ENCODE results near the gene CEACAM1.
A peak's percentile ranks its signal among the peaks of the same experiment; 100 is the strongest.
"Not testable (repeated sequence)": the region's sequence is repeated elsewhere in the genome, so short reads cannot be mapped to it uniquely, and the experiment has no call there.

Gene CEACAM1

GRCh38 chr19:42528354-42529247, at the start of gene CEACAM1:
Gene CEACAM1 (minus strand): TSS chr19:42528481. CDS start chr19:42528374, 107 bp downstream.
- ATAC-seq (peak; percentile 76), DNase-seq (peak; percentile 27 to 52)
- H3K27ac Mint-ChIP-seq = peak within 1 kb of the TSS; percentile 96 to 99
- H3K9me3 Mint-ChIP-seq = no peaks in the 10 kb centered on the region
- H3K27me3 Mint-ChIP-seq = no peaks in the 10 kb centered on the region
- peak within 1 kb of the TSS; percentile 85 to 89 for H3K4me3 Mint-ChIP-seq
- H3K4me1 Mint-ChIP-seq = peaks cover 41% of the 10 kb centered on the region

GRCh38 chr19:42577016-42577415, 48.7 kb upstream of the CEACAM1 start:
- no peak for DNase-seq

GRCh38 chr19:42576241-42576640, 48.0 kb upstream of the CEACAM1 start:
- peak overlapping the region in 1 of 2 donors; percentile 65 for H3K27ac Mint-ChIP-seq
- ATAC-seq (no peak), DNase-seq (no peak)
- H3K9me3 Mint-ChIP-seq = no peaks in the 10 kb centered on the region
- peaks cover 43% of the 10 kb centered on the region for H3K27me3 Mint-ChIP-seq
- H3K4me3 Mint-ChIP-seq = no peak overlapping the region
- no peaks in the 10 kb centered on the region for H3K4me1 Mint-ChIP-seq

More at GRCh38 chr19:42577016-42577415, 48.7 kb upstream of the CEACAM1 start:
- Mint-ChIP-seq H3K4me3 (no peak overlapping the region), H3K4me1 (no peaks in the 10 kb centered on the region), H3K9me3 (no peaks in the 10 kb centered on the region), H3K27ac (no peak overlapping the region), H3K27me3 (peaks cover 43% of the 10 kb centered on the region)
- no peak for ATAC-seq

GRCh38 chr19:42573642-42574041, 45.4 kb upstream of the CEACAM1 start:
- Mint-ChIP-seq H3K4me3 (no peak overlapping the region), H3K4me1 (no peaks in the 10 kb centered on the region), H3K9me3 (no peaks in the 10 kb centered on the region), H3K27me3 (peaks cover 34% of the 10 kb centered on the region), H3K27ac (no peak overlapping the region)
- ATAC-seq (no peak), DNase-seq (no peak)

- H3K4me1 Mint-ChIP-seq = peaks cover 6% of the 10 kb centered on the region
- DNase-seq (no peak), ATAC-seq (no peak)
- H3K27ac Mint-ChIP-seq = no peak overlapping the region
- no peaks in the 10 kb centered on the region for H3K9me3 Mint-ChIP-seq
- no peak overlapping the region for H3K4me3 Mint-ChIP-seq
- H3K27me3 Mint-ChIP-seq = peaks cover 22% of the 10 kb centered on the region
Measured at GRCh38 chr19:42571116-42571515, 42.8 kb upstream of the CEACAM1 start.

- DNase-seq (no peak), ATAC-seq (no peak)
- Mint-ChIP-seq H3K4me1 (peaks cover 6% of the 10 kb centered on the region), H3K9me3 (no peaks in the 10 kb centered on the region), H3K27ac (no peak overlapping the region), H3K27me3 (peaks cover 22% of the 10 kb centered on the region), H3K4me3 (no peak overlapping the region)
Measured at GRCh38 chr19:42569193-42569592, 40.9 kb upstream of the CEACAM1 start.

GRCh38 chr19:42568006-42568405, 39.7 kb upstream of the CEACAM1 start:
- H3K4me3 Mint-ChIP-seq = no peak overlapping the region
- DNase-seq (no peak), ATAC-seq (no peak)
- peaks cover 21% of the 10 kb centered on the region for H3K27me3 Mint-ChIP-seq
- no peaks in the 10 kb centered on the region for H3K9me3 Mint-ChIP-seq
- H3K4me1 Mint-ChIP-seq = peaks cover 12% of the 10 kb centered on the region
- H3K27ac Mint-ChIP-seq = no peak overlapping the region

GRCh38 chr19:42567567-42567966, 39.3 kb upstream of the CEACAM1 start:
- Mint-ChIP-seq H3K9me3 (no peaks in the 10 kb centered on the region), H3K27ac (no peak overlapping the region), H3K4me1 (peaks cover 12% of the 10 kb centered on the region), H3K4me3 (no peak overlapping the region), H3K27me3 (peaks cover 21% of the 10 kb centered on the region)
- no peak for DNase-seq
- no peak for ATAC-seq

GRCh38 chr19:42563352-42564210, 35.3 kb upstream of the CEACAM1 start:
- H3K4me3 Mint-ChIP-seq = no peak overlapping the region
- H3K27ac Mint-ChIP-seq = no peak overlapping the region
- H3K4me1 Mint-ChIP-seq = peaks cover 12% of the 10 kb centered on the region
- H3K9me3 Mint-ChIP-seq = no peaks in the 10 kb centered on the region
- H3K27me3 Mint-ChIP-seq = peaks cover 29% of the 10 kb centered on the region
- ATAC-seq (peak; percentile 82), DNase-seq (peak in 1 of 2 donors; percentile 17)

- H3K4me3 Mint-ChIP-seq = no peak overlapping the region
- ATAC-seq (no peak), DNase-seq (no peak)
- H3K9me3 Mint-ChIP-seq = no peaks in the 10 kb centered on the region
- H3K4me1 Mint-ChIP-seq = peaks cover 5% of the 10 kb centered on the region
- peaks cover 35% of the 10 kb centered on the region for H3K27me3 Mint-ChIP-seq
- peak overlapping the region in 1 of 2 donors; percentile 23 for H3K27ac Mint-ChIP-seq
Measured at GRCh38 chr19:42561512-42561911, 33.2 kb upstream of the CEACAM1 start.

GRCh38 chr19:42560731-42561130, 32.5 kb upstream of the CEACAM1 start:
- peaks cover 43% of the 10 kb centered on the region for H3K27me3 Mint-ChIP-seq
- DNase-seq (no peak), ATAC-seq (no peak)
- no peak overlapping the region for H3K4me3 Mint-ChIP-seq
- no peaks in the 10 kb centered on the region for H3K9me3 Mint-ChIP-seq
- H3K4me1 Mint-ChIP-seq = peaks cover 6% of the 10 kb centered on the region
- H3K27ac Mint-ChIP-seq = no peak overlapping the region

- ATAC-seq = no peak
- no peaks in the 10 kb centered on the region for H3K9me3 Mint-ChIP-seq
- H3K4me3 Mint-ChIP-seq = no peak overlapping the region
Measured at GRCh38 chr19:42558450-42559150, 30.3 kb upstream of the CEACAM1 start.

GRCh38 chr19:42557386-42557871, 29.1 kb upstream of the CEACAM1 start:
- Mint-ChIP-seq H3K27me3 (peaks cover 59% of the 10 kb centered on the region), H3K4me1 (peaks cover 11% of the 10 kb centered on the region)
- H3K4me3 Mint-ChIP-seq, ATAC-seq, H3K9me3 Mint-ChIP-seq, DNase-seq, H3K27ac Mint-ChIP-seq: not testable (repeated sequence)

More at GRCh38 chr19:42558450-42559150, 30.3 kb upstream of the CEACAM1 start:
- DNase-seq = no peak
- peaks cover 16% of the 10 kb centered on the region for H3K4me1 Mint-ChIP-seq
- H3K27me3 Mint-ChIP-seq = peaks cover 63% of the 10 kb centered on the region
- no peak overlapping the region for H3K27ac Mint-ChIP-seq

GRCh38 chr19:42555801-42556200, 27.5 kb upstream of the CEACAM1 start:
- peak overlapping the region in 1 of 2 donors; percentile 56 for H3K27ac Mint-ChIP-seq
- H3K4me3 Mint-ChIP-seq = no peak overlapping the region
- ATAC-seq = no peak
- peaks cover 52% of the 10 kb centered on the region for H3K27me3 Mint-ChIP-seq
- no peak for DNase-seq
- H3K4me1 Mint-ChIP-seq = peaks cover 11% of the 10 kb centered on the region
- no peaks in the 10 kb centered on the region for H3K9me3 Mint-ChIP-seq

- ATAC-seq = no peak
- Mint-ChIP-seq H3K27me3 (peaks cover 51% of the 10 kb centered on the region), H3K4me3 (no peak overlapping the region), H3K4me1 (peaks cover 11% of the 10 kb centered on the region), H3K9me3 (no peaks in the 10 kb centered on the region), H3K27ac (peak overlapping the region in 1 of 2 donors; percentile 56)
- DNase-seq = no peak
Measured at GRCh38 chr19:42555317-42555716, 27.0 kb upstream of the CEACAM1 start.
